OCI-LY7 (cell line): Measurements from ENCODE around the gene RNU6-9.

Experiments
- CTCF ChIP-seq: fragments of 200-600 bp; sonication (generic); conservative IDR thresholded peaks from 2 replicates; pipeline ENCODE4 v1.5.1; 2014; ENCODE audit warnings: mild to moderate bottlenecking, antibody characterized with exemption, low read length, moderate library complexity, mixed read lengths
- EZH2phosphoT487 ChIP-seq: fragments of 200-600 bp; sonication (generic); IDR thresholded peaks from 2 replicates; pipeline ENCODE4 v1.6.1; 2018; ENCODE audit warnings: low read depth, borderline replicate concordance, mild to moderate bottlenecking, mixed run types, antibody characterized with exemption, low read length, moderate library complexity, mixed read lengths

GRCh38 chr19:911197-912033 is 18.1 kb downstream of the RNU6-9 start:
- TF ChIP-seq CTCF: no peak
- TF ChIP-seq EZH2phosphoT487: no peak
